Mesenchymal stem cell (in vitro differentiated cells and primary cell): Measurements from ENCODE around the gene NUP37.
A peak's percentile ranks its signal among the peaks of the same experiment; 100 is the strongest.

Experiments
- DNase-seq: peaks from one replicate; pipeline ENCODE4 v3.0.0-alpha.2; 2013
- H2AFZ ChIP-seq: one replicate; pipeline ENCODE4 v1.6.1; 2013; ENCODE audit warnings: low read depth, mild to moderate bottlenecking, control low read depth, inconsistent platforms, low read length, moderate library complexity
- H2AK5ac ChIP-seq: 2 replicates; pipeline ENCODE4 v1.6.1; 2013; ENCODE audit warnings: low read length, moderate library complexity, mild to moderate bottlenecking, inconsistent platforms; ENCODE audit not compliant: severe bottlenecking
- H2BK120ac ChIP-seq: one replicate; pipeline ENCODE4 v1.6.1; 2013; ENCODE audit warnings: low read depth, mild to moderate bottlenecking, inconsistent platforms, low read length, moderate library complexity
- H2BK12ac ChIP-seq, 2 experiments: one replicate each; pipeline ENCODE4 v1.6.1; 2013; ENCODE audit warnings: inconsistent platforms in 2 of 2, low read length in 2 of 2, mild to moderate bottlenecking in 2 of 2, moderate library complexity in 2 of 2, control low read depth in 1 of 2
- H2BK15ac ChIP-seq: one replicate; pipeline ENCODE4 v1.6.1; 2013; ENCODE audit warnings: mild to moderate bottlenecking, low read depth, inconsistent platforms; ENCODE audit not compliant: poor library complexity, severe bottlenecking
- H2BK5ac ChIP-seq: 2 replicates; pipeline ENCODE4 v1.6.1; 2013; ENCODE audit warnings: low read depth, mild to moderate bottlenecking, low read length, control low read depth, inconsistent platforms; ENCODE audit not compliant: poor library complexity, severe bottlenecking
- H3K14ac ChIP-seq, 2 experiments: one replicate each; pipeline ENCODE4 v1.6.1; 2013; ENCODE audit warnings: inconsistent platforms in 2 of 2, low read length in 2 of 2, control low read depth in 1 of 2, mild to moderate bottlenecking in 1 of 2, moderate library complexity in 1 of 2
- H3K18ac ChIP-seq, 2 experiments: one replicate each; pipeline ENCODE4 v1.6.1; 2013; ENCODE audit warnings: inconsistent platforms in 2 of 2, low read length in 2 of 2, control low read depth in 1 of 2, low read depth in 1 of 2, mild to moderate bottlenecking in 1 of 2
- H3K23ac ChIP-seq, 2 experiments: one replicate each; pipeline ENCODE4 v1.6.1; 2013; ENCODE audit warnings: inconsistent platforms in 2 of 2, low read length in 2 of 2, mild to moderate bottlenecking in 2 of 2, moderate library complexity in 2 of 2, control low read depth in 1 of 2
- H3K27ac ChIP-seq: 2 replicates; pipeline ENCODE4 v1.5.1; 2013; ENCODE audit warnings: mild to moderate bottlenecking, moderate library complexity, low read length, control low read depth, inconsistent platforms; ENCODE audit not compliant: poor library complexity, severe bottlenecking
- H3K27me3 ChIP-seq, 2 experiments: 2 replicates each; pipeline versions ENCODE4 v1.6.1 to v1.7.0; 2013; ENCODE audit warnings: low read length in 2 of 2, mild to moderate bottlenecking in 2 of 2, moderate library complexity in 2 of 2, control low read depth in 1 of 2, inconsistent platforms in 1 of 2; ENCODE audit not compliant: control insufficient read depth in 1 of 2, insufficient read depth in 1 of 2
- H3K36me3 ChIP-seq, 2 experiments: 2 replicates each; pipeline versions ENCODE4 v1.6.1 to v1.7.0; 2013; ENCODE audit warnings: low read length in 2 of 2, control low read depth in 1 of 2, inconsistent platforms in 1 of 2, low read depth in 1 of 2, mild to moderate bottlenecking in 1 of 2; ENCODE audit not compliant: insufficient read depth in 2 of 2, control insufficient read depth in 1 of 2
- H3K4ac ChIP-seq, 2 experiments: one replicate each; pipeline ENCODE4 v1.6.1; 2013; ENCODE audit warnings: inconsistent platforms in 2 of 2, low read length in 2 of 2, mild to moderate bottlenecking in 2 of 2, moderate library complexity in 2 of 2, control low read depth in 1 of 2, low read depth in 1 of 2
- H3K4me1 ChIP-seq: 2 replicates; pipeline ENCODE4 v1.6.1; 2013; ENCODE audit warnings: low read depth, low read length, control low read depth; ENCODE audit not compliant: control insufficient read depth, insufficient read depth
- H3K4me2 ChIP-seq: 2 replicates; pipeline ENCODE4 v1.6.1; 2013; ENCODE audit warnings: low read length, mild to moderate bottlenecking, inconsistent platforms; ENCODE audit not compliant: poor library complexity, severe bottlenecking
- H3K4me3 ChIP-seq, 2 experiments: 2 replicates each; pipeline versions ENCODE4 v1.5.1 to v1.7.0; 2013; ENCODE audit warnings: low read length in 2 of 2, mild to moderate bottlenecking in 2 of 2, control low read depth in 1 of 2, low read depth in 1 of 2; ENCODE audit not compliant: insufficient read depth in 1 of 2
- H3K79me1 ChIP-seq: replicated peaks from 2 replicates; pipeline ENCODE4 v1.6.1; 2013; ENCODE audit warnings: mild to moderate bottlenecking, control low read depth, low read length, inconsistent platforms; ENCODE audit not compliant: poor library complexity, severe bottlenecking
- H3K9ac ChIP-seq: 2 replicates; pipeline ENCODE4 v1.7.0; 2013; ENCODE audit warnings: mild to moderate bottlenecking, low read length, moderate library complexity
- H3K9me3 ChIP-seq: 2 replicates; pipeline ENCODE4 v1.7.0; 2013; ENCODE audit warnings: mild to moderate bottlenecking, low read length; ENCODE audit not compliant: control insufficient read depth
- H4K8ac ChIP-seq: one replicate; pipeline ENCODE4 v1.6.1; 2013; ENCODE audit warnings: inconsistent platforms, mild to moderate bottlenecking, low read length, moderate library complexity
- H4K91ac ChIP-seq: one replicate; pipeline ENCODE4 v1.6.1; 2013; ENCODE audit warnings: mild to moderate bottlenecking, low read length, inconsistent platforms
- WGBS: methylation state at CpG from one replicate; pipeline ENCODE4 v1.1.7; 2013; ENCODE audit warnings: mixed read lengths; 5-methylcytosine and 5-hydroxymethylcytosine counted together

The NUP37 gene

GRCh38 chr12:102033991-102034745, 85.7 kb downstream of the NUP37 start:
- H3K27ac ChIP-seq = no peak overlapping the region
- H4K91ac ChIP-seq = no peak overlapping the region
- H3K14ac ChIP-seq = no peak overlapping the region
- H3K9me3 ChIP-seq = no peaks in the 10 kb centered on the region
- WGBS = 88% methylated on average over 1 of the region's 3 CpGs
- no peak overlapping the region for H3K23ac ChIP-seq
- H2AFZ ChIP-seq = no peak overlapping the region
- no peak overlapping the region for H2BK120ac ChIP-seq
- no peak overlapping the region for H3K9ac ChIP-seq
- no peak overlapping the region for H2AK5ac ChIP-seq
- H3K4me1 ChIP-seq = no peaks in the 10 kb centered on the region
- H2BK12ac ChIP-seq = no peak overlapping the region
- no peaks in the 10 kb centered on the region for H3K27me3 ChIP-seq
- H3K79me1 ChIP-seq = no peaks in the 10 kb centered on the region
- DNase-seq = no peak
- H3K36me3 ChIP-seq = peaks cover 3 to 78% of the 10 kb centered on the region in 2 experiments
- H4K8ac ChIP-seq = no peak overlapping the region
- no peak overlapping the region for H3K4ac ChIP-seq
- H2BK15ac ChIP-seq = no peak overlapping the region
- H2BK5ac ChIP-seq = no peak overlapping the region
- H3K18ac ChIP-seq = no peak overlapping the region
- H3K4me3 ChIP-seq = no peak overlapping the region
- no peak overlapping the region for H3K4me2 ChIP-seq

GRCh38 chr12:102031852-102032251, 88.1 kb downstream of the NUP37 start:
- Histone ChIP-seq H3K14ac (no peak overlapping the region), H3K4me3 (no peak overlapping the region), H2BK120ac (no peak overlapping the region), H3K4ac (no peak overlapping the region), H2AFZ (no peak overlapping the region), H4K8ac (no peak overlapping the region), H3K27ac (no peak overlapping the region), H2BK15ac (no peak overlapping the region), H3K23ac (no peak overlapping the region), H3K18ac (no peak overlapping the region), H4K91ac (no peak overlapping the region), H2BK5ac (no peak overlapping the region), H2AK5ac (no peak overlapping the region), H3K4me2 (no peak overlapping the region), H3K9ac (no peak overlapping the region), H3K36me3 (peaks cover 0 to 66% of the 10 kb centered on the region in 2 experiments), H3K27me3 (no peaks in the 10 kb centered on the region), H3K9me3 (no peaks in the 10 kb centered on the region), H3K79me1 (no peaks in the 10 kb centered on the region), H3K4me1 (no peaks in the 10 kb centered on the region), H2BK12ac (no peak overlapping the region)
- DNase-seq = no peak

DNA sequence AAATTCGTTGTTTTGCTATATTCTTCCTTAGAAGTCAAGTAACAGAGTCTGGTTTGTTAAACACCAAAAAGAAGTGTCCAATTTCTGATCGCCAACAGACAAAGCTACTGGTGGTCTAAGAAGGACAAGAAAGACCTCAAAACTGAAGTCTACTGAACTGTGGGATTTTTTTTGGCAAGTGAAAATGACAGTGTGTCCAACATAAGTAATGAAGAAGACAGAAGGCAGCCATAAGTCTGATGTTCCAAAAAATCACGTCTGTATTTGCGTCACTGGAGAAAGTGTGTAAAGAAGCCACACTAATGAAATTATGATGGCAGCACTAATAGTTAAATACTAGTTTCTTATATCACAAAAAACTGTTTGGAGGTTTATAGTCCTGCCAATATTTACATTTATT, 90.8 kb downstream of the NUP37 start:
- H3K4me2 ChIP-seq = no peak overlapping the region
- H3K18ac ChIP-seq = no peak overlapping the region
- no peak overlapping the region for H2BK12ac ChIP-seq
- H2BK15ac ChIP-seq = no peak overlapping the region
- H3K14ac ChIP-seq = no peak overlapping the region
- H3K4me1 ChIP-seq = no peaks in the 10 kb centered on the region
- peaks cover 0 to 67% of the 10 kb centered on the region in 2 experiments for H3K36me3 ChIP-seq
- no peak for DNase-seq
- no peak overlapping the region for H2AK5ac ChIP-seq
- no peak overlapping the region for H2BK5ac ChIP-seq
- peak overlapping the region; percentile 76 for H3K9ac ChIP-seq
- H3K27ac ChIP-seq = no peak overlapping the region
- no peak overlapping the region for H4K8ac ChIP-seq
- H3K27me3 ChIP-seq = no peaks in the 10 kb centered on the region
- H3K9me3 ChIP-seq = no peaks in the 10 kb centered on the region
- H2BK120ac ChIP-seq = no peak overlapping the region
- no peak overlapping the region for H4K91ac ChIP-seq
- WGBS = 96% methylated on average over 2 of the region's 4 CpGs
- H3K79me1 ChIP-seq = no peaks in the 10 kb centered on the region
- no peak overlapping the region for H3K4me3 ChIP-seq
- no peak overlapping the region for H3K4ac ChIP-seq
- no peak overlapping the region for H3K23ac ChIP-seq
- H2AFZ ChIP-seq = no peak overlapping the region

DNA sequence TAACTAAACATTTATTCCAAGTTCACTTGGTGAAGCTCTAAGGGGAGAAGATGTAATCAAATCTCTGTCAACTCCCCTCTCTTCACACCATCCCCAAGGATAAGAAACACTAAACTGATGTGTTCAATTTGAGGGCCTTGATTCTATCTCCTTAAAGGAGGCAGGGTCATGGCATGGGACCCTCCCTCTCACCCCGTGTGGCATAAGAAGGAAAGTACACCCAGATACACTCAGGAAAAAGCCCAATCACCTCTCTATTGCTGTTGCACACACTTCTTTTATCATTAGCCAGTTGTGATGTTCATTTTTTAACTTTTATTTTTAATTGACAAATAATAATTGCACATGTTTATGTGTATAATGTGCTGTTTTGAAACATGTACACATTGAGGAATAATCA, 93.2 kb downstream of the NUP37 start:
- no peak overlapping the region for H2AFZ ChIP-seq

More for the DNA sequence above, 93.2 kb downstream of the NUP37 start:
- Histone ChIP-seq H3K14ac (no peak overlapping the region), H4K91ac (no peak overlapping the region), H3K18ac (no peak overlapping the region), H4K8ac (no peak overlapping the region), H3K9me3 (no peaks in the 10 kb centered on the region), H3K36me3 (peaks cover 0 to 57% of the 10 kb centered on the region in 2 experiments), H3K4me2 (no peak overlapping the region), H3K23ac (no peak overlapping the region), H3K9ac (no peak overlapping the region), H2BK120ac (no peak overlapping the region), H2BK5ac (no peak overlapping the region), H3K27ac (no peak overlapping the region), H2AK5ac (no peak overlapping the region), H3K79me1 (no peaks in the 10 kb centered on the region), H2BK15ac (no peak overlapping the region), H3K4me3 (no peak overlapping the region), H2BK12ac (no peak overlapping the region), H3K4ac (no peak overlapping the region), H3K4me1 (peaks cover 1% of the 10 kb centered on the region), H3K27me3 (no peaks in the 10 kb centered on the region)
- no peak for DNase-seq
- 20% methylated on average over 1 of the region's 1 CpG for WGBS
